ENCODE data around the gene EEIG2.
"Not testable (repeated sequence)": the region's sequence is repeated elsewhere in the genome, so short reads cannot be mapped to it uniquely, and the experiment has no call there.

DNA sequence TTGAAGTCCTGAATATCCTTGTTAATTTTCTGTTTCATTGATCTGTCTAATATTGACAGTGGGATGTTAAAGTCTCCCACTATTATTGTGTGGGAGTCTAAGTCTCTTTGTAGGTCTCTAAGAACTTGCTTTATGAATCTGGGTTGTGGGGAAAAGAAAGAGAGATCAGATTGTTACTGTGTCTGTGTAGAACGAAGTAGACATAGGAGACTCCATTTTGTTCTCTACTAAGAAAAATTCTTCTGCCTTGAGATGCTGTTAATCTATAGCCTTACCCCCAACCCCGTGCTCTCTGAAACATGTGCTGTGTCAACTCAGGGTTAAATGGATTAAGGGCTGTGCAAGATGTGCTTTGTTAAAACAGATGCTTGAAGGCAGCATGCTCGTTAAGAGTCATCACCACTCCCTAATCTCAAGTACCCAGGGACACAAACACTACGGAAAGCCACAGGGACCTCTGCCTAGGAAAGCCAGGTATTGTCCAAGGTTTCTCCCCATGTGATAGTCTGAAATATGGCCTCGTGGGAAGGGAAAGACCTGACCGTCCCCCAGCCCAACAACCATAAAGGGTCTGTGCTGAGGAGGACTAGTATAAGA is 42.5 kb upstream of the EEIG2 start:
- TF ChIP-seq, protein P1, sequence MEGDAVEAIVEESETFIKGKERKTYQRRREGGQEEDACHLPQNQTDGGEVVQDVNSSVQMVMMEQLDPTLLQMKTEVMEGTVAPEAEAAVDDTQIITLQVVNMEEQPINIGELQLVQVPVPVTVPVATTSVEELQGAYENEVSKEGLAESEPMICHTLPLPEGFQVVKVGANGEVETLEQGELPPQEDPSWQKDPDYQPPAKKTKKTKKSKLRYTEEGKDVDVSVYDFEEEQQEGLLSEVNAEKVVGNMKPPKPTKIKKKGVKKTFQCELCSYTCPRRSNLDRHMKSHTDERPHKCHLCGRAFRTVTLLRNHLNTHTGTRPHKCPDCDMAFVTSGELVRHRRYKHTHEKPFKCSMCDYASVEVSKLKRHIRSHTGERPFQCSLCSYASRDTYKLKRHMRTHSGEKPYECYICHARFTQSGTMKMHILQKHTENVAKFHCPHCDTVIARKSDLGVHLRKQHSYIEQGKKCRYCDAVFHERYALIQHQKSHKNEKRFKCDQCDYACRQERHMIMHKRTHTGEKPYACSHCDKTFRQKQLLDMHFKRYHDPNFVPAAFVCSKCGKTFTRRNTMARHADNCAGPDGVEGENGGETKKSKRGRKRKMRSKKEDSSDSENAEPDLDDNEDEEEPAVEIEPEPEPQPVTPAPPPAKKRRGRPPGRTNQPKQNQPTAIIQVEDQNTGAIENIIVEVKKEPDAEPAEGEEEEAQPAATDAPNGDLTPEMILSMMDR (IDR thresholded peaks at IDR 0.05), result not testable (repeated sequence)
- not testable (repeated sequence) for TF ChIP-seq EZH2 (IDR thresholded peaks at IDR 0.05; ENCODE audit: borderline replicate concordance, insufficient read depth, low read depth, low read length, poor library complexity, severe bottlenecking)
